ENCODE results near the gene FGF18. TPM values are rescaled to one million over a fixed set of nuclear protein-coding genes. Genes with fewer than 3 reads are reported as not detected.

The FGF18 gene
- total RNA-seq, 1 experiment from 2014 or later, result 0.94 TPM

DNA sequence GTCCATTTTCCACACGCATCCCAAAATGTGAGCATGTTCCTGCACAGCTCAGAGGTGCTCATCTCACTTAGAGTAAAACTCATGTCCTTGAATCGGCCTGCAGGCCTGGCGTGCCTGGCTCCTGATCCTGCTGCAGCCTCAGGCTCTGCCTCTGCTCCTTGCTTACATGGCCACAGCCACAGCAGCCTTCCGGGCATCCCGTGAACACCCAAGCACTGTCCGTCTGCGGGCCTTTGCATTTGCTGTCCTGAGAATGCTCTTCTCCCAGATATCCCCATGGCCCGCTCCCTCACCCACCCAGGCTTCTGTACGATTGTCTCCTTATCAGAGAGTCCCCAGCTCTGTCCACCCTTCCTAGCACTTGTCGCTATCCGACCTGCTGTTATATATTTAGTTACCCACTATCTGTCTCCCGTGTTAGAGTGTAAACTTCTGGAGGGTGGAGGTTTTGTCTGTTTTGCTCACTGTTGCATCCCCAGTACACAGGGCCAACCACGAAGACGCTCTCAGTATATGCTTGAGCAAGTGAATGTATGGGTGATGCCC, 21.9 kb downstream of the FGF18 start:
- Histone ChIP-seq H3T11ph (ENCODE audit: low read length) (no peak overlapping the region), H4K5ac (ENCODE audit: insufficient read length, low read depth, low read length) (no peak overlapping the region), H2BK15ac (ENCODE audit: low read depth, low read length) (no peak overlapping the region), H4K91ac (ENCODE audit: insufficient read length, low read depth, low read length) (no peak overlapping the region), H3K14ac (ENCODE audit: insufficient read depth, low read length) (no peak overlapping the region; the same call in 1 of the 2 replicates), H3K56ac (ENCODE audit: insufficient read length, low read depth, low read length) (no peak overlapping the region), H4K20me1 (ENCODE audit: control insufficient read depth, insufficient read depth, insufficient read length) (no peaks in the 10 kb centered on the region), H3K18ac (ENCODE audit: insufficient read length, low read depth, low read length) (no peak overlapping the region), H2AFZ (ENCODE audit: low read length) (no peak overlapping the region), H4K8ac (replicated peaks; ENCODE audit: insufficient read length, low read depth, low read length) (no peak overlapping the region), H2AK5ac (ENCODE audit: insufficient read length, low read length) (no peak overlapping the region), H2BK20ac (ENCODE audit: low read depth, low read length, poor library complexity, severe bottlenecking) (no peak overlapping the region), H2BK120ac (ENCODE audit: low read depth, low read length, poor library complexity, severe bottlenecking) (no peak overlapping the region), H3K9me3 (ENCODE audit: control insufficient read depth, low read depth, low read length) (no peaks in the 10 kb centered on the region), H3K27me3 (ENCODE audit: insufficient read depth, low read length) (no peaks in the 10 kb centered on the region), H2BK5ac (ENCODE audit: insufficient read length, low read length) (no peak overlapping the region), H3K4me2 (ENCODE audit: insufficient read depth, insufficient read length, low read length) (no peak overlapping the region), H2BK12ac (ENCODE audit: insufficient read length, low read depth, low read length) (no peak overlapping the region), H3K23ac (ENCODE audit: insufficient read length, low read depth, low read length) (no peak overlapping the region), H3K79me2 (ENCODE audit: insufficient read depth, low read length) (no peaks in the 10 kb centered on the region), H3K79me1 (ENCODE audit: insufficient read depth, low read depth, low read length, poor library complexity, severe bottlenecking) (no peaks in the 10 kb centered on the region), H3K23me2 (ENCODE audit: insufficient read length, low read depth, low read length, poor library complexity, severe bottlenecking) (peaks cover 2% of the 10 kb centered on the region), H3K9ac (ENCODE audit: extremely low read depth, insufficient read length, low read length) (no peak overlapping the region), H3K4me1 (ENCODE audit: insufficient read depth, low read length) (peaks cover 7% of the 10 kb centered on the region; the same call in 1 of the 2 replicates), H3K27ac (ENCODE audit: insufficient read length, low read depth, low read length) (no peak overlapping the region), H3K4ac (ENCODE audit: low read depth, low read length) (no peak overlapping the region)
- H3K27ac Mint-ChIP-seq, result no peak overlapping the region; a peak in 1 of 7 replicates
- H3K9me3 Mint-ChIP-seq, result no peaks in the 10 kb centered on the region
- DNase-seq, result no peak
- no peak overlapping the region for H3K4me3 Mint-ChIP-seq
- no peaks in the 10 kb centered on the region for H3K36me3 Mint-ChIP-seq (ENCODE audit: insufficient read depth in 1 of 3, low read depth in 3 of 3)
- TF ChIP-seq, protein P1, sequence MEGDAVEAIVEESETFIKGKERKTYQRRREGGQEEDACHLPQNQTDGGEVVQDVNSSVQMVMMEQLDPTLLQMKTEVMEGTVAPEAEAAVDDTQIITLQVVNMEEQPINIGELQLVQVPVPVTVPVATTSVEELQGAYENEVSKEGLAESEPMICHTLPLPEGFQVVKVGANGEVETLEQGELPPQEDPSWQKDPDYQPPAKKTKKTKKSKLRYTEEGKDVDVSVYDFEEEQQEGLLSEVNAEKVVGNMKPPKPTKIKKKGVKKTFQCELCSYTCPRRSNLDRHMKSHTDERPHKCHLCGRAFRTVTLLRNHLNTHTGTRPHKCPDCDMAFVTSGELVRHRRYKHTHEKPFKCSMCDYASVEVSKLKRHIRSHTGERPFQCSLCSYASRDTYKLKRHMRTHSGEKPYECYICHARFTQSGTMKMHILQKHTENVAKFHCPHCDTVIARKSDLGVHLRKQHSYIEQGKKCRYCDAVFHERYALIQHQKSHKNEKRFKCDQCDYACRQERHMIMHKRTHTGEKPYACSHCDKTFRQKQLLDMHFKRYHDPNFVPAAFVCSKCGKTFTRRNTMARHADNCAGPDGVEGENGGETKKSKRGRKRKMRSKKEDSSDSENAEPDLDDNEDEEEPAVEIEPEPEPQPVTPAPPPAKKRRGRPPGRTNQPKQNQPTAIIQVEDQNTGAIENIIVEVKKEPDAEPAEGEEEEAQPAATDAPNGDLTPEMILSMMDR (conservative IDR thresholded peaks at IDR 0.05), result no peak
- whole genome bisulfite sequencing (ENCODE audit: extremely low coverage, insufficient read length, low lambda C conversion rate), result no CpG with 5 or more reads among the region's 14 CpGs
- H3K4me1 Mint-ChIP-seq, result peaks cover 21 to 38% of the 10 kb centered on the region in 2 experiments
- peaks cover 9% of the 10 kb centered on the region for H3K27me3 Mint-ChIP-seq (ENCODE audit: low read depth)
